Upper lobe of left lung (tissue), 4 donors: ENCODE data around the gene CSNK1G1.

Experiments used
- CTCF ChIP-seq, 6 experiments: fragments of 450-650 bp in 4 of 6; fragments of 200-600 bp in 2 of 6; sonication (generic) in 2 of 6; IDR thresholded peaks; one replicate each; pipeline ENCODE4 v1.5.1; 2016 to 2019; ENCODE audit warnings: antibody characterized with exemption in 6 of 6
- EP300 ChIP-seq, 4 donors: sonication (generic); formaldehyde crosslinking; IDR thresholded peaks; one replicate each; pipeline ENCODE4 v1.5.1; 2017; ENCODE audit warnings: antibody characterized with exemption in 4 of 4, control low read depth in 2 of 4
- POLR2A ChIP-seq, 4 donors: fragments of 450-650 bp; IDR thresholded peaks; one replicate each; pipeline ENCODE4 v1.5.1; 2016 to 2017; ENCODE audit warnings: antibody characterized with exemption in 4 of 4, mild to moderate bottlenecking in 2 of 4

- no peak for TF ChIP-seq POLR2A (IDR thresholded peaks at IDR 0.05)
- TF ChIP-seq CTCF (IDR thresholded peaks at IDR 0.05): no peak
- TF ChIP-seq EP300 (IDR thresholded peaks at IDR 0.05): no peak
These were observed 145.6 kb downstream of the CSNK1G1 start for GRCh38 chr15:64210371-64210770.
